Measurements from ENCODE around the gene IP6K2. TPM values are rescaled to one million over a fixed set of nuclear protein-coding genes. Genes with fewer than 3 reads are reported as not detected.

Gene IP6K2
- total RNA-seq, 1 donor from 2014 or later: 23.5 TPM

GRCh38 chr3:48679411-48680391 is 37.3 kb downstream of the IP6K2 start:
- Histone ChIP-seq H3K27ac (replicated peaks) (no peak overlapping the region), H3K36me3 (peaks cover 65% of the 10 kb centered on the region), H3K9me3 (replicated peaks) (no peaks in the 10 kb centered on the region), H3K4me1 (peaks cover 20% of the 10 kb centered on the region), H3K27me3 (ENCODE audit: low read depth) (no peaks in the 10 kb centered on the region), H3K4me3 (no peak overlapping the region)
- intact Hi-C loops (cut with micrococcal nuclease): no loop called here
- DNase-seq: no peak
- no peak for TF ChIP-seq CTCF (IDR thresholded peaks at IDR 0.05; ENCODE audit: borderline replicate concordance)

GRCh38 chr3:48678566-48679380 is 38.2 kb downstream of the IP6K2 start:
- Histone ChIP-seq H3K36me3 (peaks cover 72% of the 10 kb centered on the region), H3K27me3 (ENCODE audit: low read depth) (no peaks in the 10 kb centered on the region), H3K27ac (replicated peaks) (no peak overlapping the region), H3K9me3 (replicated peaks) (no peaks in the 10 kb centered on the region), H3K4me1 (peaks cover 12% of the 10 kb centered on the region), H3K4me3 (no peak overlapping the region)
- DNase-seq: no peak
- intact Hi-C loops (cut with micrococcal nuclease): no loop called here
- TF ChIP-seq CTCF (IDR thresholded peaks at IDR 0.05; ENCODE audit: borderline replicate concordance): no peak

GRCh38 chr3:48678056-48678455 is 39.0 kb downstream of the IP6K2 start:
- Histone ChIP-seq H3K27me3 (ENCODE audit: low read depth) (no peaks in the 10 kb centered on the region), H3K36me3 (peaks cover 72% of the 10 kb centered on the region), H3K4me3 (no peak overlapping the region), H3K9me3 (replicated peaks) (no peaks in the 10 kb centered on the region), H3K27ac (replicated peaks) (no peak overlapping the region), H3K4me1 (peaks cover 5% of the 10 kb centered on the region)
- intact Hi-C loops (cut with micrococcal nuclease): no loop called here
- no peak for TF ChIP-seq CTCF (IDR thresholded peaks at IDR 0.05; ENCODE audit: borderline replicate concordance)
- no peak for DNase-seq

GRCh38 chr3:48674505-48674904 is 42.5 kb downstream of the IP6K2 start:
- no peak for DNase-seq
- Histone ChIP-seq H3K4me3 (no peak overlapping the region), H3K9me3 (replicated peaks) (no peaks in the 10 kb centered on the region), H3K27ac (replicated peaks) (no peak overlapping the region), H3K36me3 (peaks cover 55% of the 10 kb centered on the region), H3K4me1 (no peaks in the 10 kb centered on the region), H3K27me3 (ENCODE audit: low read depth) (no peaks in the 10 kb centered on the region)
- no peak for TF ChIP-seq CTCF (IDR thresholded peaks at IDR 0.05; ENCODE audit: borderline replicate concordance)
- intact Hi-C loops (cut with micrococcal nuclease): no loop called here

GRCh38 chr3:48672522-48672921 is 44.5 kb downstream of the IP6K2 start:
- Histone ChIP-seq H3K4me1 (no peaks in the 10 kb centered on the region), H3K27ac (replicated peaks) (no peak overlapping the region), H3K9me3 (replicated peaks) (no peaks in the 10 kb centered on the region), H3K36me3 (peaks cover 37% of the 10 kb centered on the region), H3K27me3 (ENCODE audit: low read depth) (no peaks in the 10 kb centered on the region), H3K4me3 (no peak overlapping the region)
- intact Hi-C loops (cut with micrococcal nuclease): no loop called here
- no peak for DNase-seq
- TF ChIP-seq CTCF (IDR thresholded peaks at IDR 0.05; ENCODE audit: borderline replicate concordance): no peak

All from left ventricle myocardium inferior (tissue), 1 donor.